ENCODE measurements around the gene ARL4A. TPM values are rescaled to one million over a fixed set of nuclear protein-coding genes. Genes with fewer than 3 reads are reported as not detected.

The ARL4A gene
- total RNA-seq, 1 donor from 2014 or later: 14.3 TPM

- no peak for ATAC-seq
- intact Hi-C loops (cut with micrococcal nuclease): no loop called here
- DNase-seq: no peak
These were observed 4.6 kb downstream of the ARL4A start for GRCh38 chr7:12692035-12692434.

GRCh38 chr7:12692479-12693259, 5.2 kb downstream of the ARL4A start:
- no peak for DNase-seq
- intact Hi-C loops (cut with micrococcal nuclease): no loop called here

GRCh38 chr7:12694817-12695216, 7.4 kb downstream of the ARL4A start:
- intact Hi-C loops (cut with micrococcal nuclease): no loop called here
- DNase-seq (no peak), ATAC-seq (no peak)

More at GRCh38 chr7:12692479-12693259, 5.2 kb downstream of the ARL4A start:
- no peak for ATAC-seq

- intact Hi-C loops (cut with micrococcal nuclease): no loop called here
- DNase-seq (no peak), ATAC-seq (no peak)
These were observed 8.5 kb downstream of the ARL4A start for GRCh38 chr7:12695965-12696364.

GRCh38 chr7:12699299-12699698, 11.9 kb downstream of the ARL4A start:
- intact Hi-C loops (cut with micrococcal nuclease): no loop called here
- DNase-seq (no peak), ATAC-seq (no peak)

GRCh38 chr7:12701433-12701832, 14.0 kb downstream of the ARL4A start:
- ATAC-seq (no peak), DNase-seq (no peak)
- intact Hi-C loops (cut with micrococcal nuclease): no loop called here

GRCh38 chr7:12703881-12704280, 16.4 kb downstream of the ARL4A start:
- intact Hi-C loops (cut with micrococcal nuclease): no loop called here
- ATAC-seq: peak; percentile 69
- no peak for DNase-seq

GRCh38 chr7:12705878-12706277, 18.4 kb downstream of the ARL4A start:
- DNase-seq: no peak
- intact Hi-C loops (cut with micrococcal nuclease): no loop called here
- no peak for ATAC-seq

- ATAC-seq (no peak), DNase-seq (no peak)
- intact Hi-C loops (cut with micrococcal nuclease): no loop called here
These were observed 19.6 kb downstream of the ARL4A start for GRCh38 chr7:12706900-12707536.

GRCh38 chr7:12708314-12708713, 20.9 kb downstream of the ARL4A start:
- ATAC-seq (no peak), DNase-seq (no peak)
- intact Hi-C loops (cut with micrococcal nuclease): no loop called here

GRCh38 chr7:12709726-12710502, 22.5 kb downstream of the ARL4A start:
- ATAC-seq: no peak
- no peak for DNase-seq
- intact Hi-C loops (cut with micrococcal nuclease): no loop called here

GRCh38 chr7:12711124-12711523, 23.7 kb downstream of the ARL4A start:
- intact Hi-C loops (cut with micrococcal nuclease): no loop called here
- ATAC-seq: no peak

GRCh38 chr7:12712236-12712635, 24.8 kb downstream of the ARL4A start:
- intact Hi-C loops (cut with micrococcal nuclease): no loop called here
- DNase-seq (no peak), ATAC-seq (no peak)

More at GRCh38 chr7:12711124-12711523, 23.7 kb downstream of the ARL4A start:
- DNase-seq: no peak

GRCh38 chr7:12713625-12714378, 26.4 kb downstream of the ARL4A start:
- intact Hi-C loops (cut with micrococcal nuclease): no loop called here
- no peak for ATAC-seq
- no peak for DNase-seq

- DNase-seq (no peak), ATAC-seq (no peak)
- intact Hi-C loops (cut with micrococcal nuclease): no loop called here
These were observed 26.9 kb downstream of the ARL4A start for GRCh38 chr7:12714379-12714737.

GRCh38 chr7:12715372-12716133, 28.1 kb downstream of the ARL4A start:
- intact Hi-C loops (cut with micrococcal nuclease): no loop called here
- peak; percentile 96 for ATAC-seq

GRCh38 chr7:12716134-12716681, 28.8 kb downstream of the ARL4A start:
- intact Hi-C loops (cut with micrococcal nuclease): no loop called here
- ATAC-seq (no peak), DNase-seq (no peak)

More at GRCh38 chr7:12715372-12716133, 28.1 kb downstream of the ARL4A start:
- DNase-seq: peak; percentile 67

GRCh38 chr7:12716722-12717121, 29.3 kb downstream of the ARL4A start:
- ATAC-seq: no peak
- no peak for DNase-seq
- intact Hi-C loops (cut with micrococcal nuclease): no loop called here

All from left ventricle myocardium superior (tissue), 1 donor.